GM19455 (cell line): ENCODE results near the gene SYT10.
"Not testable (repeated sequence)": the region's sequence is repeated elsewhere in the genome, so short reads cannot be mapped to it uniquely, and the experiment has no call there.

Experiments
- ATAC-seq: cut with Tn5 transposase; IDR thresholded peaks from one replicate; pipeline ENCODE4 v1.9.1; 2021; ENCODE audit not compliant: unreplicated experiment

The SYT10 gene

DNA sequence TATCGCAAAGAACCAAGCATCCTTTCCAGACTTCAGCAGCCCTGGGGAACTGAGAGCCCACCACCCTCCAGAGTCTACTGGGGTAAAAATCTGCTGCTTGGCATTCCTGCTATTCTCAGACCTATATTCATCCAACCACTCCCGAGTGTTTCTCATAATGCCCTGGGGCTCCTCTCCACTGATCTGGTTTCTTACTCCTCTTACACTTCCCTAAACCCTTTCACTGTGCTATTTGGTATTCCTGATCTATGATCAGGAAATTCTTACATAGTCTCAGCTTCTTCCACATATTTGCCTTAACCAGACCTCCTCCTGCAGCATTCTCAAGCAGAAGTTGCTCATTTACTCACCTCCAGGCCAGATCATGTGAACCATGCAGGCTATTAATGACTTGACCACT lies 82.4 kb downstream of the SYT10 start:
- no peak for ATAC-seq

DNA sequence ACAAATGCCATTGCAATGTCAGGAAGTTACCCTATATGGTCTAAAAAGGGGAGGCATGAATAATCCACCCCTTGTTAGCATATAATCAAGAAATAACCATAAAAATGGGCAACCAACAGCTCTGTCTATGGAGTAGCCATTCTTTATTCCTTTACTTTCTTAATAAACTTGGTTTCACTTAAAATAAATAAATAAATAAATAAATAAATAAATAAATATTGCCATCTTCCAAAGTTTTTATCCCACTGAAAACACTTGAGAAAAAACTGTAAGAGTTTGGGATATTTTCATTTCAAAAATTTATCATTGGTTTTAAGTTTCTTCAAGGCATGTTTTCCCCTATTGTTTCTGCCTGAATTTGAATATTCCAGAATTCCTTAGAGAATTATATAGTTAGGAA lies 89.8 kb downstream of the SYT10 start:
- no peak for ATAC-seq

DNA sequence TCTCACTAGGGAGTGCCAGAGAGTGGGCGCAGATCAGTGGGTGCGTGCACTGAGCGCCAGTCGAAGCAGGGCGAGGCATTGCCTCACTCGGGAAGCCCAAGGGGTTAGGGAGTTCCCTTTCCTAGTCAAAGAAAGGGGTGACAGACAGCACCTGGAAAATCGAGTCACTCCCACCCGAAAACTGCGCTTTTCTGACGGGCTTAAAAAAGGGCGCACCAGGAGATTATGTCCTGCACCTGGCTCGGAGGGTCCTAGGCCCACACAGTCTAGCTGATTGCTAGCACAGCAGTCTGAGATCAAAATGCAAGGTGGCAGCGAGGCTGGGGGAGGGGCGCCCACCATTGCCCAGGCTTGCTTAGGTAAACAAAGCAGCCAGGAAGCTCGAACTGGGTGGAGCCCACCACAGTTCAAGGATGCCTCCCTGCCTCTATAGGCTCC lies 107.6 kb downstream of the SYT10 start:
- ATAC-seq, result not testable (repeated sequence)

DNA sequence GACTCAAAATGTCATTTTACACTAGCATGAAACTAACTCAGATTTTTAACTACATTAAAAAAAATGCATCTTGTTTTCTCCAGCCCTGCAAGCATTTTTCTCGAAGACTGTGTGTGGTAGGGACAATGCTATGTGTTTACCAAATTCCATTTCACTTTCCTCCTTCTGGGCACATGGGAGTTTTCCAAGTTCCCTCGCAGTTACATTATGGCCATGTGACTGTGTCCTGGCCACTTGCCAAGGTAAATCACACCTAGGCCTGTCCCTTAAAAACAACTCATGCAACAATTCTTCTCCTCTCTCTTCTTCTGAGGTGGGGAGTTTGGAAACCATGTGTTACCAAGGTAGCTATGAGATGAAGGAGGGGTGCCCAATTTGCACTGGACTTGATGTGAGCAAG lies 108.7 kb downstream of the SYT10 start:
- no peak for ATAC-seq
